ENCODE results near the gene FMOD. TPM values are rescaled to one million over a fixed set of nuclear protein-coding genes. Genes with fewer than 3 reads are reported as not detected.

FMOD gene
- total RNA-seq, 6 experiments from 2014 or later, result 2.7 to 9.0 (median 3.8) TPM

DNA sequence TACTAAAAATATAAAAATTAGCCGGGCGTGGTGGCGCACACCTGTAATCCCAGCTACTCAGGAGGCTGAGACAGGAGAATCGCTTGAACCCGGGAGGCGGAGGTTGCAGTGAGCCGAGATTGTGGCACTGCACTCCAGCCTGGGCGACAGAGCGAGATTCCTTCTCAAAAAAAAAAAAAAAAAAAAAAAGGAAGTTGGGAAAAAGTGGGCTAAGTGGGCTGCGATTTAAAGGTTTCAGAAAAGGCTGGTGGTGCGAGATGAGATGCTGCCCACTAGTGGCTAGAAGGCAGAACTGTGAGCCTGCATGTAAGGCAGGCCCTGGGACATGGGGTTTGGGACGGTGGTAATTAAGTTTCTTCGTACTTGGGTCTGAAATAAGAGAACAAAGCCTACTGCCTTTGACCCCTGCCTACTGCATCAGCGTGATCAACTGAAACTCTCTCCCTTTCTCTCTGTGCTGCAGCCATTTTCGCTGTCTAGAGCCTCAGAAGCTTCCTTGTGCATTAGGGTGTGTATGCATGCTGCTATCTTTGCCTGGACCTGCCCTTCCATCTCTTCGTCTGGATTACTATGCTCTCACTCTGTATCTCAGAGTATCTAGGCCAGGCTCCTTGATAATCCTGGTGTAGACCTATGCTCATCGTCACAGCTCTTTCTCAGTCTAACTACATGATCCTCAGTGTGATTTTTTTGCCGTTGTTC, 12.4 kb downstream of the FMOD start:
- intact Hi-C loops (cut with DNase I), result loop anchor here in 1 of 2 donors (5.0 kb wide), 1 partner anchor 66 kb away; no protein-coding TSS in a partner anchor
- Histone ChIP-seq H3K9me3 (no peaks in the 10 kb centered on the region), H3K27me3 (no peaks in the 10 kb centered on the region), H3K4me3 (no peak overlapping the region), H3K4me1 (peaks cover 0 to 18% (median 2%) of the 10 kb centered on the region in 4 donors), H3K27ac (no peak overlapping the region), H3K36me3 (no peaks in the 10 kb centered on the region)
- TF ChIP-seq, protein P1, sequence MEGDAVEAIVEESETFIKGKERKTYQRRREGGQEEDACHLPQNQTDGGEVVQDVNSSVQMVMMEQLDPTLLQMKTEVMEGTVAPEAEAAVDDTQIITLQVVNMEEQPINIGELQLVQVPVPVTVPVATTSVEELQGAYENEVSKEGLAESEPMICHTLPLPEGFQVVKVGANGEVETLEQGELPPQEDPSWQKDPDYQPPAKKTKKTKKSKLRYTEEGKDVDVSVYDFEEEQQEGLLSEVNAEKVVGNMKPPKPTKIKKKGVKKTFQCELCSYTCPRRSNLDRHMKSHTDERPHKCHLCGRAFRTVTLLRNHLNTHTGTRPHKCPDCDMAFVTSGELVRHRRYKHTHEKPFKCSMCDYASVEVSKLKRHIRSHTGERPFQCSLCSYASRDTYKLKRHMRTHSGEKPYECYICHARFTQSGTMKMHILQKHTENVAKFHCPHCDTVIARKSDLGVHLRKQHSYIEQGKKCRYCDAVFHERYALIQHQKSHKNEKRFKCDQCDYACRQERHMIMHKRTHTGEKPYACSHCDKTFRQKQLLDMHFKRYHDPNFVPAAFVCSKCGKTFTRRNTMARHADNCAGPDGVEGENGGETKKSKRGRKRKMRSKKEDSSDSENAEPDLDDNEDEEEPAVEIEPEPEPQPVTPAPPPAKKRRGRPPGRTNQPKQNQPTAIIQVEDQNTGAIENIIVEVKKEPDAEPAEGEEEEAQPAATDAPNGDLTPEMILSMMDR (IDR thresholded peaks at IDR 0.05), result peak; percentile 68 to 81 (median 76)
- no peak for TF ChIP-seq POLR2A (IDR thresholded peaks at IDR 0.05)
- 43% methylated on average over 15 of the region's 18 CpGs for WGBS (ENCODE audit: insufficient coverage, low coverage, low lambda C conversion rate, missing lambda C conversion rate)
- peak in 1 of 3 donors; percentile 45 for DNase-seq
- peak; percentile 53 to 61 (median 60) for ATAC-seq

DNA sequence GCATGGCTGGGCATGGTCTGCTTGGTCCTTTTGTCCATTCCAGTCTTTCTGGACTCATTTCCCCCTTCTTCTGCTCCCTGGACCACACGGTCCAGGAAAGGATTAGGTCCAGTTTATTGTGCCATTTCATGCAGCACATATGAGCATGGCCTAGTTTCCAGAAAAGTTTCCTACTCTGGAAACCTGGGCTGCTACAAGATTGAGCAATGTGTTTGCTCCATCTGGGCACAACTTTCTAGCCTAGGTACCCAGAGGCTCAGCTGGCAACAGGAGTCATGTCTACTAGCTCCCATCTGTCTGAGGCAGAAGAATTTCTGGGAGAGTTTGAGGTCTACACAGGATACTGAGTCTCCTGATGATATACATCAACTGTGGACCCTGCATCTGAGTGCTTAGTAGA, 14.8 kb downstream of the FMOD start:
- peak overlapping the region in 1 of 3 donors; percentile 21 for H3K27ac ChIP-seq
- H3K27me3 ChIP-seq, result no peaks in the 10 kb centered on the region
- H3K4me1 ChIP-seq, result peaks cover 0 to 15% (median 2%) of the 10 kb centered on the region in 4 donors
- TF ChIP-seq POLR2A (IDR thresholded peaks at IDR 0.05), result no peak
- TF ChIP-seq, protein P1 (IDR thresholded peaks at IDR 0.05), result no peak
- H3K9me3 ChIP-seq, result no peaks in the 10 kb centered on the region
- H3K4me3 ChIP-seq, result no peak overlapping the region
- intact Hi-C loops (cut with DNase I), result loop anchor here in 1 of 2 donors (5.0 kb wide), 1 partner anchor 64 kb away; no protein-coding TSS in a partner anchor
- no peaks in the 10 kb centered on the region for H3K36me3 ChIP-seq
- no peak for DNase-seq
- peak in 3 of 4 donors; percentile 16 to 72 (median 35) for ATAC-seq
- WGBS (ENCODE audit: insufficient coverage, low coverage, low lambda C conversion rate, missing lambda C conversion rate), result 11% methylated on average over 1 of the region's 1 CpG

DNA sequence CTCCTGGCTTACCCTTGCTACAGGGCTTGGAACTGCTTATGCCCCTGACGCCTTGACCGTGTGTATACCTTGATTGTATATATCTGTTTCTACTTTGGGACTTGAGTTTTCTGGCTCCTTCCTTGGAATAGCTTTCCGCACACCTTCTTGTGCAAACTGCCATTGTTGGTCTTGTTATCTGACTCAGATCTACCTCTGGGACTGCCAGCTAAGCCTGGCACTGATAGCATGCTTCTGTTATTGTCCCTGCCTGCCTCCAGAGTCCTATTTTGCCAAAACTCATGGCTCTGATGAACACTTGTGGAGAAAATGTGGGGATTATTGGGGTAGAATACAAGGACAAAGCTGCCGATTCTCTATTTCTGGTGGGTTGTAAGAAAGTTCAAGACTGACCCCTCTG, 15.4 kb downstream of the FMOD start:
- DNase-seq, result no peak
- Histone ChIP-seq H3K4me1 (peaks cover 0 to 15% (median 2%) of the 10 kb centered on the region in 4 donors), H3K36me3 (no peaks in the 10 kb centered on the region), H3K4me3 (no peak overlapping the region), H3K27me3 (no peaks in the 10 kb centered on the region), H3K27ac (peak overlapping the region in 1 of 3 donors; percentile 21), H3K9me3 (no peaks in the 10 kb centered on the region)
- intact Hi-C loops (cut with DNase I), result loop anchor here in 1 of 2 donors (5.0 kb wide), 1 partner anchor 63 kb away; no protein-coding TSS in a partner anchor
- ATAC-seq, result no peak
- WGBS (ENCODE audit: insufficient coverage, low coverage, low lambda C conversion rate, missing lambda C conversion rate), result 90% methylated on average over 4 of the region's 4 CpGs
- no peak for TF ChIP-seq POLR2A (IDR thresholded peaks at IDR 0.05)
- TF ChIP-seq, protein P1 (IDR thresholded peaks at IDR 0.05), result no peak

DNA sequence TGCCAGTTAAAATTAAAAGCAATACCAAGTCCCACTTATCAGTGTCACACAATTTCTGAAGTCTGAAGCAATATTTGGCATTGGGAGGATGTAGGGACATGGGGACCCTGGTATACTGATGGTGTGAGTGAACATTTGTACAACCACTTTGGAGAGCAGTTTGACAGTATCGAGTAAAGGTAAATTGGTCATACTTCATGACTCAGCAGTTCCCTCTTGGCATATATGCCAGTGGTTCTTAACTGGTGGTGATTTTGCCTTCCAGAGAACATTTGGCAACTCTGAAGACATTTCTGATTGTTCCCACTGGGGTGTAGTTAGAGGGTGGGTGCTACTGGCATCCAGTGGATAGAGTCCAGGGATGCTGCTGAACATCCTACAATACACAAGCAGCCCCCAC, 19.7 kb downstream of the FMOD start:
- no peaks in the 10 kb centered on the region for H3K27me3 ChIP-seq
- intact Hi-C loops (cut with DNase I), result loop anchor here in 1 of 2 donors (5.0 kb wide), 1 partner anchor 59 kb away; no protein-coding TSS in a partner anchor
- WGBS (ENCODE audit: insufficient coverage, low coverage, low lambda C conversion rate, missing lambda C conversion rate), result no CpG with 5 or more reads among the region's 1 CpG
- no peaks in the 10 kb centered on the region for H3K36me3 ChIP-seq
- no peak for TF ChIP-seq POLR2A (IDR thresholded peaks at IDR 0.05)
- TF ChIP-seq, protein P1 (IDR thresholded peaks at IDR 0.05), result no peak
- no peaks in the 10 kb centered on the region for H3K9me3 ChIP-seq
- H3K27ac ChIP-seq, result no peak overlapping the region
- DNase-seq (no peak), ATAC-seq (no peak)
- H3K4me1 ChIP-seq, result peaks cover 0 to 6% (median under 1%) of the 10 kb centered on the region in 4 donors
- H3K4me3 ChIP-seq, result no peak overlapping the region

All from right lobe of liver (tissue), 6 donors.